GM23338 (cell line): ENCODE results near the gene SRSF9. TPM values are rescaled to one million over a fixed set of nuclear protein-coding genes. Genes with fewer than 3 reads are reported as not detected.

Source experiments
- ATAC-seq: fragments of 200-7000 bp; cut with Tn5 transposase; 3 replicates; pipeline ENCODE4 v1.9.1; 2020
- DNase-seq: peaks from one replicate; pipeline ENCODE4 v3.0.0-alpha.2; 2015; ENCODE audit warnings: low spot score
- H2AFZ ChIP-seq: fragments of 200-600 bp; sonication (generic); 2 replicates; pipeline ENCODE4 v1.8.0; 2016; ENCODE audit warnings: antibody characterized with exemption, mild to moderate bottlenecking, moderate library complexity
- H3F3A ChIP-seq: fragments of 200-600 bp; sonication (generic); replicated peaks from 2 replicates; pipeline ENCODE4 v1.8.0; 2017; ENCODE audit warnings: antibody characterized with exemption, mixed run types, low read depth
- H3K27ac ChIP-seq: fragments of 200-600 bp; sonication (generic); 2 replicates; pipeline ENCODE4 v1.6.1; 2016; ENCODE audit warnings: low read depth
- H3K27me3 ChIP-seq: fragments of 200-600 bp; sonication (generic); 2 replicates; pipeline ENCODE4 v1.8.0; 2016; ENCODE audit warnings: mild to moderate bottlenecking, mixed run types, moderate library complexity; ENCODE audit not compliant: insufficient read depth
- H3K36me3 ChIP-seq: fragments of 200-600 bp; sonication (generic); 2 replicates; pipeline ENCODE4 v1.8.0; 2016; ENCODE audit warnings: mild to moderate bottlenecking; ENCODE audit not compliant: insufficient read depth
- H3K4me1 ChIP-seq: fragments of 200-600 bp; sonication (generic); 2 replicates; pipeline ENCODE4 v1.8.0; 2016; ENCODE audit warnings: mild to moderate bottlenecking, moderate library complexity; ENCODE audit not compliant: insufficient read depth
- H3K4me2 ChIP-seq: fragments of 200-600 bp; sonication (generic); 2 replicates; pipeline ENCODE4 v1.7.1; 2017; ENCODE audit warnings: mixed run types
- H3K4me3 ChIP-seq: fragments of 200-600 bp; sonication (generic); 2 replicates; pipeline ENCODE4 v1.6.1; 2016; ENCODE audit warnings: mixed run types
- H3K79me2 ChIP-seq: fragments of 200-600 bp; sonication (generic); replicated peaks from 2 replicates; pipeline ENCODE4 v1.8.0; 2017; ENCODE audit warnings: mild to moderate bottlenecking; ENCODE audit not compliant: insufficient read depth
- H3K9me2 ChIP-seq: fragments of 200-600 bp; sonication (generic); 2 replicates; pipeline ENCODE4 v1.8.0; 2017; ENCODE audit not compliant: insufficient read depth
- H4K20me1 ChIP-seq: fragments of 200-600 bp; sonication (generic); replicated peaks from 2 replicates; pipeline ENCODE4 v1.8.0; 2017; ENCODE audit warnings: mild to moderate bottlenecking; ENCODE audit not compliant: insufficient read depth
- H3K27ac Mint-ChIP-seq: 2 replicates; pipeline ENCODE4 v1.8.0; 2020; ENCODE audit warnings: inconsistent platforms, mild to moderate bottlenecking, moderate library complexity, mixed read lengths
- H3K27me3 Mint-ChIP-seq: 3 replicates; pipeline ENCODE4 v1.8.0; 2022; ENCODE audit warnings: low read depth, mild to moderate bottlenecking, moderate library complexity, mixed read lengths, inconsistent platforms; ENCODE audit not compliant: insufficient read depth, poor library complexity
- H3K36me3 Mint-ChIP-seq: 3 replicates; pipeline ENCODE4 v1.8.0; 2021; ENCODE audit warnings: low read depth, mild to moderate bottlenecking, inconsistent platforms, moderate library complexity, mixed read lengths
- H3K4me1 Mint-ChIP-seq: 3 replicates; pipeline ENCODE4 v1.8.0; 2020; ENCODE audit warnings: mild to moderate bottlenecking, inconsistent platforms, mixed read lengths
- H3K4me3 Mint-ChIP-seq: 3 replicates; pipeline ENCODE4 v1.8.0; 2021; ENCODE audit warnings: moderate library complexity, mild to moderate bottlenecking, inconsistent platforms, mixed read lengths
- H3K9me3 Mint-ChIP-seq: 3 replicates; pipeline ENCODE4 v1.8.0; 2020; ENCODE audit warnings: moderate library complexity, mild to moderate bottlenecking, inconsistent platforms, mixed read lengths
- CREB1 ChIP-seq: fragments of 250-450 bp; sonication (Bioruptor Pico); IDR thresholded peaks from 2 replicates; pipeline ENCODE4 v1.5.0; 2020; ENCODE audit warnings: low read depth, mild to moderate bottlenecking, moderate library complexity
- CTCF ChIP-seq, 2 experiments: fragments of 200-600 bp in 1 of 2; sonication (generic) in 1 of 2; conservative IDR thresholded peaks; 2 replicates each; pipeline versions ENCODE4 v1.5.1 to v1.6.1; 2016 to 2017; ENCODE audit warnings: antibody characterized with exemption in 2 of 2, low read depth in 2 of 2, mild to moderate bottlenecking in 2 of 2, moderate library complexity in 1 of 2
- ETS1 ChIP-seq: IDR thresholded peaks from 2 replicates; pipeline ENCODE4 v1.6.1; 2016; ENCODE audit warnings: antibody characterized with exemption
- EZH2 ChIP-seq: fragments of 200-600 bp; sonication (generic); IDR thresholded peaks from one replicate; pipeline ENCODE4 v1.8.0; 2017; ENCODE audit warnings: antibody characterized with exemption, mild to moderate bottlenecking, low read depth; ENCODE audit not compliant: unreplicated experiment
- EZH2phosphoT487 ChIP-seq: fragments of 200-600 bp; sonication (generic); IDR thresholded peaks from one replicate; pipeline ENCODE4 v1.8.1; 2018; ENCODE audit warnings: antibody characterized with exemption; ENCODE audit not compliant: unreplicated experiment
- JUNB ChIP-seq: IDR thresholded peaks from one replicate; pipeline ENCODE4 v1.6.1; 2016; ENCODE audit warnings: antibody characterized with exemption; ENCODE audit not compliant: unreplicated experiment
- NANOG ChIP-seq: IDR thresholded peaks from 2 replicates; pipeline ENCODE4 v1.6.1; 2016; ENCODE audit warnings: antibody characterized with exemption, borderline replicate concordance
- POLR2AphosphoS5 ChIP-seq: IDR thresholded peaks from 2 replicates; pipeline ENCODE4 v1.6.1; 2016; ENCODE audit warnings: antibody characterized with exemption, low read depth
- REST ChIP-seq: IDR thresholded peaks from one replicate; pipeline ENCODE4 v1.6.1; 2018; ENCODE audit warnings: antibody characterized with exemption; ENCODE audit not compliant: unreplicated experiment
- STAT1 ChIP-seq: IDR thresholded peaks from one replicate; pipeline ENCODE4 v1.6.1; 2016; ENCODE audit warnings: antibody characterized with exemption; ENCODE audit not compliant: unreplicated experiment
- ZNF114 ChIP-seq: fragments of 250-450 bp; sonication (Bioruptor Pico); IDR thresholded peaks from 2 replicates; pipeline ENCODE4 v1.5.0; 2020; ENCODE audit warnings: mild to moderate bottlenecking, moderate library complexity
- ZNF331 ChIP-seq: fragments of 250-450 bp; sonication (Bioruptor Pico); IDR thresholded peaks from 2 replicates; pipeline ENCODE4 v1.5.0; 2020; ENCODE audit warnings: low read depth, mild to moderate bottlenecking, moderate library complexity
- ZNF462 ChIP-seq: fragments of 250-450 bp; sonication (Bioruptor Pico); IDR thresholded peaks from 2 replicates; pipeline ENCODE4 v1.5.0; 2020; ENCODE audit warnings: mild to moderate bottlenecking, moderate library complexity
- polyA plus RNA-seq: library from polyadenylated mRNA; unstranded; fragments of >200 nt; fragmentation: Nextera tagmentation; extraction: Ambion mirVana; gene quantifications from 2 replicates; pipeline ENCODE4 v1.2.1, GENCODE V29; 2016
- total RNA-seq: library from RNA; depleted of rRNA; stranded (reverse); fragments of >200 nt; shearing (Covaris generic); gene quantifications from 2 replicates; pipeline ENCODE4 v1.2.3, GENCODE V29; 2014

Gene SRSF9
- total and polyA plus RNA-seq, 2 experiments from 2014 or later = 250 to 481 TPM

GRCh38 chr12:120413901-120414695, 55.5 kb downstream of the SRSF9 start:
- peaks cover 14% of the 10 kb centered on the region for H3K4me1 ChIP-seq
- TF ChIP-seq EZH2phosphoT487 = no peak
- TF ChIP-seq NANOG = 0 out of 2 replicates have a peak, but pooled peaks have one; percentile 52
- TF ChIP-seq CTCF (conservative IDR thresholded peaks at IDR 0.05; ENCODE audit: low read depth in 2 of 2) = 0 out of 4 replicates have a peak, but pooled peaks of 1 of the 2 experiments have one; percentile 9
- TF ChIP-seq ZNF114 (CRISPR knock-in tag) = no peak
- TF ChIP-seq ZNF462 (CRISPR knock-in tag) = no peak
- TF ChIP-seq POLR2AphosphoS5 = peak; percentile 46
- no peak for TF ChIP-seq EZH2
- TF ChIP-seq JUNB = no peak
- no peak for TF ChIP-seq STAT1
- no peak for TF ChIP-seq ZNF331 (CRISPR knock-in tag)
- TF ChIP-seq ETS1 = no peak
- peak; percentile 64 for TF ChIP-seq CREB1 (CRISPR knock-in tag)
- no peak for TF ChIP-seq REST
- Mint-ChIP-seq H3K36me3 (no peaks in the 10 kb centered on the region), H3K9me3 (no peaks in the 10 kb centered on the region; the same call in 2 of the 3 replicates), H3K4me3 (peak overlapping the region; percentile 24; the same call in 2 of the 3 replicates), H3K4me1 (peaks cover 18% of the 10 kb centered on the region), H3K27me3 (peaks cover 9% of the 10 kb centered on the region), H3K27ac (peak overlapping the region; percentile 63)
- no peaks in the 10 kb centered on the region for H3K27me3 ChIP-seq
- peak overlapping the region; percentile 70 for H3K4me2 ChIP-seq
- DNase-seq (peak; percentile 98), ATAC-seq (peak; percentile 99)
- H3K9me2 ChIP-seq = no peaks in the 10 kb centered on the region
- no peaks in the 10 kb centered on the region for H4K20me1 ChIP-seq
- no peaks in the 10 kb centered on the region for H3K36me3 ChIP-seq
- H2AFZ ChIP-seq = no peak overlapping the region
- no peaks in the 10 kb centered on the region for H3K79me2 ChIP-seq
- H3K27ac ChIP-seq = peak overlapping the region; percentile 93
- H3K4me3 ChIP-seq = peak overlapping the region; percentile 21
- H3F3A ChIP-seq = no peaks in the 10 kb centered on the region; the same call in 1 of the 2 replicates
